ENCODE measurements around the gene CDC25C. TPM values are rescaled to one million over a fixed set of nuclear protein-coding genes. Genes with fewer than 3 reads are reported as not detected.

CDC25C gene
- total and polyA plus RNA-seq, 4 donors: 0.25 to 3.0 (median 0.41) TPM

DNA sequence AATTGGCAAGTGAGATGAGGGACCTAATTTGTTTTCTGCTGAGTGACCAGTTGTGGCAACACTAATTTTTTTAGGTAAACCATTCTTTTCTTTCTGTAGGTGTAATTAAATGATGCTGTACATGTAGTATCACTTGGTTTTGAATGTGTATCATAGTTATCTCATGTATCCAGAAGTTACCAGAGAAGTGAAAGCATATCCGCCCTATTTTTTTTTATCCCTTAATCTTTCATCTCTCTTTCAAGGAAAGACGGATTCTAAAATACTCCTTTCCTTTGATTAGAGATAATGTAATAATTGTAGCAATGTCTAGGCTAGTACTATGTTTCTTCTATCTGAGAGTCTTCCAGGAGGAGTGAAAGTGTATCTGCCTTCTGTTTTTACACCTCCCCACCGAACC, 28.0 kb upstream of the CDC25C start:
- Histone ChIP-seq H3K27me3 (ENCODE audit: control insufficient read depth in 3 of 3, insufficient read depth in 3 of 3, low read length in 2 of 3) (no peaks in the 10 kb centered on the region), H3K4me3 (no peak overlapping the region), H3K9ac (ENCODE audit: insufficient read depth in 1 of 2, low read length in 2 of 2) (no peak overlapping the region), H3K36me3 (ENCODE audit: control insufficient read depth in 4 of 4, insufficient read depth in 4 of 4, low read length in 4 of 4) (peaks cover 0 to 1% (median 0%) of the 10 kb centered on the region in 4 donors), H3K9me3 (ENCODE audit: control insufficient read depth in 4 of 4, insufficient read depth in 3 of 4, low read length in 3 of 4) (no peaks in the 10 kb centered on the region), H3K27ac (ENCODE audit: low read depth in 1 of 2, low read length in 1 of 2) (no peak overlapping the region), H3K4me1 (ENCODE audit: control insufficient read depth in 5 of 5, insufficient read depth in 5 of 5, low read length in 5 of 5) (peaks cover 0 to 13% (median 4%) of the 10 kb centered on the region in 5 donors)
- no peak for DNase-seq
- ATAC-seq (ENCODE audit: insufficient read depth, low FRiP score): no peak
- 74 to 87% methylated on average over 3 of the region's 3 CpGs for WGBS, 2 donors
- no peak for TF ChIP-seq CTCF (IDR thresholded peaks at IDR 0.05; ENCODE audit: control extremely low read depth, extremely low read depth)

- peak in 2 of 3 donors; percentile 28 to 58 for DNase-seq
- no peak for TF ChIP-seq CTCF (IDR thresholded peaks at IDR 0.05; ENCODE audit: control extremely low read depth, extremely low read depth)
- no peak overlapping the region for H3K4me3 ChIP-seq
- peak overlapping the region in 1 of 2 donors; percentile 82 for H3K9ac ChIP-seq (ENCODE audit: insufficient read depth in 1 of 2, low read length in 2 of 2)
- H3K9me3 ChIP-seq (ENCODE audit: control insufficient read depth in 4 of 4, insufficient read depth in 3 of 4, low read length in 3 of 4): peaks cover 0 to 5% (median 0%) of the 10 kb centered on the region in 4 donors
- peaks cover 0 to 9% (median 2%) of the 10 kb centered on the region in 4 donors for H3K36me3 ChIP-seq (ENCODE audit: control insufficient read depth in 4 of 4, insufficient read depth in 4 of 4, low read length in 4 of 4)
- H3K27ac ChIP-seq (ENCODE audit: low read depth in 1 of 2, low read length in 1 of 2): peak overlapping the region in 1 of 2 donors; percentile 4
- 27 to 29% methylated on average over 6 of the region's 6 CpGs for WGBS, 2 donors
- H3K27me3 ChIP-seq (ENCODE audit: control insufficient read depth in 3 of 3, insufficient read depth in 3 of 3, low read length in 2 of 3): no peaks in the 10 kb centered on the region
- peaks cover 0 to 20% (median 4%) of the 10 kb centered on the region in 5 donors for H3K4me1 ChIP-seq (ENCODE audit: control insufficient read depth in 5 of 5, insufficient read depth in 5 of 5, low read length in 5 of 5)
- ATAC-seq (ENCODE audit: insufficient read depth, low FRiP score): no peak
Measured at GRCh38 chr5:138354926-138355378, 23.3 kb upstream of the CDC25C start.

GRCh38 chr5:138354387-138354786, 22.8 kb upstream of the CDC25C start:
- Histone ChIP-seq H3K27me3 (ENCODE audit: control insufficient read depth in 3 of 3, insufficient read depth in 3 of 3, low read length in 2 of 3) (no peaks in the 10 kb centered on the region), H3K9ac (ENCODE audit: insufficient read depth in 1 of 2, low read length in 2 of 2) (peak overlapping the region; percentile 82 to 88), H3K4me1 (ENCODE audit: control insufficient read depth in 5 of 5, insufficient read depth in 5 of 5, low read length in 5 of 5) (peaks cover 0 to 20% (median 4%) of the 10 kb centered on the region in 5 donors), H3K9me3 (ENCODE audit: control insufficient read depth in 4 of 4, insufficient read depth in 3 of 4, low read length in 3 of 4) (peaks cover 0 to 5% (median 0%) of the 10 kb centered on the region in 4 donors), H3K4me3 (no peak overlapping the region), H3K36me3 (ENCODE audit: control insufficient read depth in 4 of 4, insufficient read depth in 4 of 4, low read length in 4 of 4) (peaks cover 0 to 9% (median 3%) of the 10 kb centered on the region in 4 donors), H3K27ac (ENCODE audit: low read depth in 1 of 2, low read length in 1 of 2) (peak overlapping the region in 1 of 2 donors; percentile 4)
- ATAC-seq (ENCODE audit: insufficient read depth, low FRiP score) (no peak), DNase-seq (no peak)
- TF ChIP-seq CTCF (IDR thresholded peaks at IDR 0.05; ENCODE audit: control extremely low read depth, extremely low read depth): no peak
- whole genome bisulfite sequencing, 2 donors: 15 to 21% methylated on average over 5 of the region's 5 CpGs
